HG03521 (cell line): ENCODE measurements around the gene RGMA.

Source experiments
- ATAC-seq: cut with Tn5 transposase; IDR thresholded peaks from one replicate; pipeline ENCODE4 v1.9.1; 2021; ENCODE audit warnings: mild to moderate bottlenecking, moderate library complexity; ENCODE audit not compliant: unreplicated experiment

Gene RGMA, protein sequence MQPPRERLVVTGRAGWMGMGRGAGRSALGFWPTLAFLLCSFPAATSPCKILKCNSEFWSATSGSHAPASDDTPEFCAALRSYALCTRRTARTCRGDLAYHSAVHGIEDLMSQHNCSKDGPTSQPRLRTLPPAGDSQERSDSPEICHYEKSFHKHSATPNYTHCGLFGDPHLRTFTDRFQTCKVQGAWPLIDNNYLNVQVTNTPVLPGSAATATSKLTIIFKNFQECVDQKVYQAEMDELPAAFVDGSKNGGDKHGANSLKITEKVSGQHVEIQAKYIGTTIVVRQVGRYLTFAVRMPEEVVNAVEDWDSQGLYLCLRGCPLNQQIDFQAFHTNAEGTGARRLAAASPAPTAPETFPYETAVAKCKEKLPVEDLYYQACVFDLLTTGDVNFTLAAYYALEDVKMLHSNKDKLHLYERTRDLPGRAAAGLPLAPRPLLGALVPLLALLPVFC

DNA sequence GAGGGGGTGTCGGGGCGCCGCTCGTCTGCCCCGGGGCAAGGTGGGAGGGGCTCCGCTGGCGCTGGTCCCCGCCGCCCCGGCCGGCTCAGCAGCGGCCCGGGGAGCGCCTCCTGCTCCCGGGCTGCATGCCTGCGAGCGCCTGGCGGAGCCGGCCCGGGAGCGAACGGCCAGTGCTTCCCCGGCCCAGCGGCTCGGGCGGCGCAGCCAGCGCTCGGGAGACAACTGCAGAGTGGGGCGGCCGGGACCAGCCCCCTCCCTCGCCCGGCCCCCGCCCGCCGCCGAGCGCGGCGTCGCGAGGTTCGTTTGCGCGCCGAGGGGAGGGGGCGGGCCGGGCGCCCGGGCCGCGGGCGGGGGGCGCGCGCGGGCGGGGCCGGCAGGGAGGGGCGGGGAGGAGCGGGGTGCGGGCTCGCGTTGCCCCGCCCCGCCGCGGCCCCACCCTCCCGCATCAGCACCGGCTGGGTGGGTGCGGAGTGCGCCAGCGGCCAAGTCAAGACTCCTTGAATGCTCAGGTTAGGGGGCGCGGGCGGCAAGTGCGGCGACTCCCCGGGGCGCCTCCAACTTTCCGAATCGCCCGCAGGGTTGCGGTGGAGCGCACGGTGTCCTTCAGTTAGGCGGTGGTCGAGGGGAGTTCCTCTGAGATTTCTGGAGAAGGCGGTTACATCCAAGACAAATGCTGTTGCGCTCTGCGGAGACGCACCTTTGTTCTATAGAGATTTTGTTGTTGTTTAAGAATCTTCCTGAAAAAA, at the start of gene RGMA:
Gene RGMA, minus strand, starts transcription at position 231 of the 746 bp plus-strand sequence. CDS start 279 bp downstream, outside the sequence.
- no peak for ATAC-seq

DNA sequence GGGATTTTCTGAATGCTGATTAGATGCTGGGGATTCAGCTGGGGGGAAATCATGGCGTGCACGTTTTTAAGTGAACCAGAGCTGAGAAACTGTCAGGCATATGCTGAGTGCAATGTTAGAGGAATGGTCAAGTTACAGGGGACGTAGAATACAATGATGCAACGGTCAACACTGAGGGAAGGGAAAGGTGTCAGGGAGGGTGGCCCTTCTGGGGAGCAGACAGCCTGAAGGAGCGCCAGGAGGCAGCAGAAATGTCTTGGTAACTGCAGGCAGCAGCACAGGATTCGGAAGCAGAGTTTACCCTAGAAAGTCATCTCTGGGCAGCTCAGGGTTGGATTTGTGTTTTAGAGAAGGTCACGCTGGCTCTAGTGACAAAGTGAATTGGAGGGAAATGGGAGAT, 47.6 kb upstream of the RGMA start:
- ATAC-seq, result no peak

DNA sequence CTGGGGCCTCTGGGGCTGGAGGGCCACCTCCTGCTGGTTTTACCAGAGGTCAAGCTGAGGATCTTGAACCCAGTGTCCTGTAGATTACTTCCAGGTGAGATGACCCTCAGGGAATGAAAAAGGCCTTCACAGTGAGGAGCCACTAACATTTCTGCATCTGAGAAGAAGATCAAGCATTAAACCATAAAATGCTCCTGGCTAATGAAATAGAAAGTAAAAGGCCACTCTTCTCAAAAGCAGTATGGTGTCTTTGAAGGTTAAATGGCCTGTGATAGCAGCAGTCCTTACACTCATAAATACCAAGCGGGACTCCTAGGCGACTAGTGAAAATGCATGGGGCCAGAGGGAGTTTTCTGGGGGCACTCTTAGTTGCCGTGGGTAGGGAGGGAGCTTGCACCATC, 47.0 kb upstream of the RGMA start:
- ATAC-seq, result no peak

GRCh38 chr15:93135459-93135858, 46.4 kb upstream of the RGMA start:
- no peak for ATAC-seq

- ATAC-seq, result no peak
These were observed 42.6 kb upstream of the RGMA start for GRCh38 chr15:93131485-93132095.

DNA sequence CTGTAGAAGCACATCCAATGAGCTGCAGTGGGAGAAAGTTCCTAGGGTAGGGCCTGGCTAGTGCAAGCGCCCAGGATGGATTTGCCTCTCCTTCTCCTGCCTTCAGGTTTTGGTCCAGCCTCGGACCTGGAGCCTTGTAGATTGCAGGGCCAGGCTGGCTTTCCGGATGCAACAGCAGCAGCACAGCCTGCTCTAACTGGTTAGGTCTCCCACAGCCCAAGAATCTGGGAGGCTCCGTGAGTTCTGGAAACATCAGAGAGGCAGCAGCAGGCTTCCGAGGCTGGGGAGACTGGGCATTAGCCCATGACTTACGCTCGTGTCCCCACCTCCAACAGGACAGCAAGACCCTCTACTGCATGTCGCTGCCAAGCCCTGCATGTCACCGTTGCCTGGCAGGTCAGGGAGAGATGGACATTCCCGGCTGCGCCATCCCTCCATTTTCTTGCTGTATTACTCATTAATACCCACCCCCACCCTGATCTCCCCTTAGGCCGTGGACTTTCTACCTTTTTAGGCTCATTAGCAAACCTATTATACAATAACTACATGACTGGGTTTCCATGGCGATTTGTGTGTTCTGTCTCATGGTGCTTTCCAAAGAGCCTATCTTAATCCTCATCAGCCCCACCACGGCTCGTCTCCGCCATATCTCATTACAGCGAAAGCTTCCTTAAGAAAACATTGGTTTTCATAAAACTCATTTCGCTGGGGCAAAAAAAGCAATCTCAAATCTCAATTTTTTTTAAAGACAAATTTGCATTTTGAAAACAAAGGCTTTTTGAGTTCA, 40.9 kb upstream of the RGMA start:
- ATAC-seq, result no peak

DNA sequence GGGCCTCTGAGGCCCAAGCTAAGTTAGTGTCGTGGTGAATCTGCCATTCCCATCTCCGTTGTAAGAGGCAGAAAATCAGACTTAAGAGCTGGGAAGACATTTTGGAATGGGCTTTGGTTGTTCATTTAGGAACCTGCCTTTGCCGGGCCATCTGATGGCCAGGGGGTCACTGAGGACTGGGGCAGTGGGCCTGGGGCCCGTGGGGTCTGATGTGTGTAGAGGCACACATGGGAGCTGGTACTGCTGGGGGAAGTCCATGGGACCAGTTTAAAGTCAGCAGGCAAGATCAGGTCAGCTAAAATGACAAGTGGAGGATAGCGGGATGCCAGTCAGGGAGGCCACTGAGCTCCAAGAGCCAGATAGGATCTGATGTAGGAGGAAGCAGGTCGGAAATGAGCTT, 38.3 kb upstream of the RGMA start:
- no peak for ATAC-seq

DNA sequence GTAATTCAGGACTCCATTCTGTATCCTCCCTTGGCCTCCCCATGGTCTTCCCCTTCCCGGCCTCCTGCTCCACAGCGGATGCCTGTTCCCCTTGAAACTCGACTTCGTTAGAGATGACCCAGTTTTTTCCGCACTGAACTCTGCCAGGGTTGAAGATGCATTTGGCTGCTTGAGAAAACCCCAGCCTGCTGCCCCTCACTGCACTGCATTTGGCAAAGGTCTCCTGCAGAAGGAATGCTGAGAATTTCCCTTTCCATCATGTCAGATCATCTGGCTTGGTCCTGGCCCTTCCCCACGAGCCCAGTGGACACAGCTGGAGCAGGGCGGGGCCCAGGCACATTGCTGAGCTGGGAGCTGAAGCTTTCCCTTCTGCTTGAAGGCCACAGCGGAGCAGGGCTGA, 37.6 kb upstream of the RGMA start:
- ATAC-seq, result no peak

DNA sequence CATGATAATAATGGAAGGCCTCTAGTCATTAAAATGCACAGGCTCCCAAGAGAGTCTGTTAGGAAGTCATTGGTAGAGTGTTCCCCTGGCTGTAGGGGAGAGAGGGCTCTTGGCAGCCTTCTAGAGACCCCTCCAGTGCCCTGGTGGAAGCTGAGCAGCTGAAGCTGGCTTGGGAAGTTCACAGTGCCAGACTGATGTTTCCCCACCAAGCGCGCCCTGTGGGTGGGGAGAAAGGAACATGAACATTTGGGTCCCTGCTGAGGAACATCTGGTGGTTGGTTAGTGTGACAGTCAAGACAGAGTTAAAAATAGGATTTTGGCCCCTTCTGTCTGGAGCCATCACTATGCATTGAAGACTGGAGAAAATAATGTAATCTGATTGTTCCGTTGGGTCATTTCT, 37.1 kb upstream of the RGMA start:
- ATAC-seq, result no peak

- no peak for ATAC-seq
These were observed 35.1 kb upstream of the RGMA start for GRCh38 chr15:93124126-93124525.

- no peak for ATAC-seq
These were observed 33.2 kb upstream of the RGMA start for GRCh38 chr15:93121973-93122910.

GRCh38 chr15:93121107-93121506, 32.1 kb upstream of the RGMA start:
- ATAC-seq, result no peak

DNA sequence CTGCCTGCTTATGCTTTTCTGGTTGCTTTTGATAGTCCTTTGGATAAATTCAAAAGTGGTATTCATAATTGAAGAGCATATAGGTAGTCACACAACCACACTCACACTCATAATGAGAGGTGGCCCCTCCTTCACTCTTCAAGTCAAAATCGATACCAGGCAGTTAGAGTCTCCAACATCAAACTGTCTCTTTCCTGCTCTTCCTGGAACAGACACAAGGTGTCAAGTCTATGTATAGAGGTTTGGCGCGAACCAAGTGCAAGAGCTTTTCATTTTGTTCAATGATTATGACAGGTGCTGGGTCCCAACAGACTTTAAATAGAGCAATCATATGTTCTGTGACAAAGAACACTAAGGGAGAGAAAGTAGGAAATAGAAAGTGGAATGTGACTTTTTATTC, 29.9 kb upstream of the RGMA start:
- no peak for ATAC-seq

- no peak for ATAC-seq
These were observed 22.4 kb upstream of the RGMA start for GRCh38 chr15:93111451-93111850.

DNA sequence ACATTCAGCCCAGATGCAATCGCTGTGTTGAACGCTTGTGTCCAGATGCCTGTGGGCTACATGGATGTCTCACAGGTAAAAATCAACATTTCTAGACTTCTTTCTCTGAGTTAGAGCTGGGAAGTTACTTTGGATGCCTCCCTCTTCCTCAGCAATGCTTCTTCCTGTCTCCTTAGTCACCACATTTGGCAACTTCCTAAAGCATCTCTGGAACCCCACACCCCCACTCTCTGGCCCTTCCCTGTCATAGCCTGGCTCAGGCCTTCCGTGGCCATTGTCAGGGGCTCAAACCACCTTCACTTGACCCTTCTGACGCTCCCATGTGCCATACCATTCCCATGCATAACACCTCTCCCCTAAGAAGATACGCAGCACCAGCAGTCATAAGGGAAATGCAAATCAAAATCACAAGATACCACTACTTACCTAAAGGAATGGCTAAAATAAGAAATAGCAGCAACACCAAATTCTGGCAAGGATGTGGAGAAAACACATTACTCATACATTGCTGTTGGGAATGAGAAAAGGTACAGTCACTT, 21.6 kb upstream of the RGMA start:
- ATAC-seq, result no peak

DNA sequence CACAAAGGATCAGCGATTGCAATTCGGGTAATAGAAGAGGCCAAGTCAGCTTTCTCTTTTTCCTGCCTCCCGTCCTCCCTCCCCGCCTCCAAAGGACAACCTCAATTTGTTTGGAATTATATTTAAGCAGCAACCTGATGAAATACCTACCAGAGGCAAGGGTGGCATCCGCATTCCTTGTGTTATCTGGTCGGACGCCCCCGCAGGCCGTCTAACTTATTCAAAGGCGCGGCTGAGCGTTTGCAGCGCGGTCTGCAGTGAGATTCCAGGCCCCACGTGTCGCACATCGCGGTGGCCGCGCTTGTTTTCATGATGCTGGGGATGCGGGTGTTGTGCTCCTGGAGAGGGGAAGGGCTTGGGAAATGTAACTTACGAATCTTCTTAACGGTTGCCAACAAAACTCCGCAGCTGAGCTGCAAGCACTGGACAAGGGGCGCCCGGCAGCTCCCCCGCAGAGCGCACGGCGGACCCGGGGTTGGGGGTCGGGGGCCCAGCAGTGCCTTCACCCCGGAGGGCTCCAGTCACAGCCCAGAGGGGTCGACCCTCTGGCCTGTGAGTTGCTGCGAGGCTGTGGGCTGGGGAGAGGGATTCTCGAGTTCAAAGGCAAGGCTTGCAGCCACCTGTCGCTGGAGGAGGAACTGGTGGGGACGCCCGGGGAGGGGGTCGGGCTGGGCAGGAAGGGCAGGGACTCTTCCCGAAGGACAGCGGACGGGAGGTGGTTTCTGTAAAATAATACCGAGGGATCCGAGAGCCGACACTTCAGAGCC, 20.5 kb upstream of the RGMA start:
- ATAC-seq, result no peak

DNA sequence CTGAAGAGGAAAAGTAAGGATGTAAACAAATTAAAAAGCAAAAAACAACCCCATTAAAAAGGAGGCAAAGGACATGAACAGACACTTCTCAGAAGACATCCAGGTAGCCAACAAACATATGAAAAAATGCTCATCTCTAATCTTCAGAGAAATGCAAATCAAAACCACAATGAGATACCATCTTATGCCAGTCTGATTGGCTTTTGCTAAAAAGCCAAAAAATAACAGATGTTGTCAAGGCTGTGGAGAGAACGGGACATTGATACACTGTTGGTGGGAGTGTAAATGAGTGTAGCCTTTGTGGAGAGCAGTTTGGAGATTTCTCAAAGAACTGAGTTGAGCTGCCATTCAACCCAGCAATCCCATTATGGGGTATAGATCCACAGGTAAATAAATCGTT, 18.6 kb upstream of the RGMA start:
- ATAC-seq, result no peak

DNA sequence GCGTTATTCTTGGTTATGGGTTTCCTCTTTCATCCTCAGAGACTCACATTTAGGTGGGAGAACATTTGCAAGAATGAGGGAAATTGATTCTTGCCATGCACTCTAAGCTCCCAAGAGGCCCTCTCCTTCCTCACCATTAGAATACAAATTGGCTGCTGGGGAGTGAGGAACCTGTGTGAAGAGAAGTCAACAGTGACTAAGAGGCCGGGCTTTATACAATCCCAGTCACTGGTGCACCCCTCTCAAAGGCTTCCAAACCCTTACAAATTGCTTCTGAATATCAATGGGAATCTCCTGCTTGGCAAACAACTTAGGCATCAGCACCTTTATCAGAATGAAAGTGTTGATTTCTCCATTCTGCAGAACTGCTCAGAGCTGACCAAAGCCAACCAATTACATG, 16.5 kb upstream of the RGMA start:
- ATAC-seq, result no peak

GRCh38 chr15:93103823-93104222, 14.8 kb upstream of the RGMA start:
- ATAC-seq, result no peak
